Activated CD8-positive, alpha-beta memory T cell treated with anti-CD3 and anti-CD28 coated beads, Interleukin-2, amount 50 U/mL, for 1 hour (primary cell): ENCODE measurements around the gene PLD4.

Experiments used
- DNase-seq: peaks from one replicate; pipeline ENCODE4 v3.0.0-alpha.2; 2020; ENCODE audit errors: extremely low read depth

The PLD4 gene

GRCh38 chr14:104975481-104976197 is 51.0 kb downstream of the PLD4 start:
- no peak for DNase-seq

DNA sequence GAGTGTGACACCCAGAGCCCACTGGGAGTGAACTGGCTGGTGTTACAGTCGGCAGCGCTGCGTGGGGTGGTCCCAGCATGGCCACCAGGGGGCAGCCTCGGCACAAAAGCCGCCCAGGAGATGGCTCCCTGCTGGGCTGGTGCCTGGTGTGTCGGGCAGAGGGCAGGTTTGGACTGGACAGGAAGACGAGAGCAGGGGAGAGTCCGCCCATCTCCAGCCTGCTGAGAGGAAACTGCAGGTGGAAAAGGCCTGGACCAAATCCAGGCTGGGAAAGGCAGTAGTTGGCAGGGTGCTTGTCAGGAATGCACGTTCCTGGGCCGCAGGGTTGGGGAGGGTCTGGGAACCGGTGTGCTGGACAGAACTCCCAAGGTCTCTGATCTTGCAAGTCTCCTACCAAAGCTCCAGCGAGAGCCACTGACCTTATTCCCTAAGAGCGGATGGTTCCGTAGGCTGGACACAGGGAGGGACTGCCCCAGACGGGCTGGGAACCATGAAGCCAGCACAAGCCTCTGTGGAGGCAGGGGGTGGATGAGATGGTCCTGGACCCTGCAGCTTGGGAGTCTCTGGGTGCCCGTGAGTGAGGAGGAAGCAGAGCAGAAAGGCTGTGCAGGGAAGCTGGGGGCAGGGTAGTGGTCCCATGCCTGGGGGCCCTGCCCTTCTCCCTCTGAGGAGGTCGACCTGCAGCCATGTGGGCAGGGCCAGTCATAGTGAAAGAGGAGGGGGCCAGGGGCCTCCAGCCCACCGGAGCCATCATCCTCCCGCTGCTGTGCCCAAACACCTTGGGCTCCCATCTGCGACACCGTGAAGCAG is 51.7 kb downstream of the PLD4 start:
- DNase-seq = peak; percentile 55

DNA sequence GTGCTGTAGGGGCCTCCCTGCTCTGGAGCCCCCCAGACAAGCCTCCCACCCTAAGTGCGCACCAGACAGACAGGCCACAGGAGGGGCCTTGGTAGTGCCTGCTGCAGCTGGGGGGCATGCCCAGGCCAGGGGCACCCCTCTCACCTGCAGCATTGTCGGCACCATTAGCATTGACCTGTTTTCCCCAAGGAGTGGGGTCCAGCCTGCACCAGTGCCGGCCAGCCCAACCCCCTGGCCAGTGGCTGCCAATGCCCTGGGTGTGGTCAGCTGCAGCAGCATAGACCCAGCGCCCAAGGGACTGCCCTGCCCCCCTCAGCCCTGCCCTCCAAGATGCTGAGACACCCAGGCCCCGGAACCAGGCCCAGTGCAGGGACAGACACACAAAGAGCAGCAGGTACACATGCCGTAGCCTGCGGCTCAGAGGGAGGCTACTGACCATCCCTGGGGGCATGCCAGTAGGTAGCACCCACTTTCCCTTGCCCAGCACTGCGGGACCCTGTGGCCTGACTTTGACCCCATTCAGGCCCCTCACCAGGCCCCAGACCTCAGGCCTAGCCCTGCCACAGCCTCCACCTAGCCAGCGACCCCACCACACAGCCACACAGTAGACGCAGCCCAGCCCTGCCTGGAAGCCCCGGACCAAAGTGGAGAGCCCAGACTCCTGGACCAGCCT is 52.5 kb downstream of the PLD4 start:
- no peak for DNase-seq

DNA sequence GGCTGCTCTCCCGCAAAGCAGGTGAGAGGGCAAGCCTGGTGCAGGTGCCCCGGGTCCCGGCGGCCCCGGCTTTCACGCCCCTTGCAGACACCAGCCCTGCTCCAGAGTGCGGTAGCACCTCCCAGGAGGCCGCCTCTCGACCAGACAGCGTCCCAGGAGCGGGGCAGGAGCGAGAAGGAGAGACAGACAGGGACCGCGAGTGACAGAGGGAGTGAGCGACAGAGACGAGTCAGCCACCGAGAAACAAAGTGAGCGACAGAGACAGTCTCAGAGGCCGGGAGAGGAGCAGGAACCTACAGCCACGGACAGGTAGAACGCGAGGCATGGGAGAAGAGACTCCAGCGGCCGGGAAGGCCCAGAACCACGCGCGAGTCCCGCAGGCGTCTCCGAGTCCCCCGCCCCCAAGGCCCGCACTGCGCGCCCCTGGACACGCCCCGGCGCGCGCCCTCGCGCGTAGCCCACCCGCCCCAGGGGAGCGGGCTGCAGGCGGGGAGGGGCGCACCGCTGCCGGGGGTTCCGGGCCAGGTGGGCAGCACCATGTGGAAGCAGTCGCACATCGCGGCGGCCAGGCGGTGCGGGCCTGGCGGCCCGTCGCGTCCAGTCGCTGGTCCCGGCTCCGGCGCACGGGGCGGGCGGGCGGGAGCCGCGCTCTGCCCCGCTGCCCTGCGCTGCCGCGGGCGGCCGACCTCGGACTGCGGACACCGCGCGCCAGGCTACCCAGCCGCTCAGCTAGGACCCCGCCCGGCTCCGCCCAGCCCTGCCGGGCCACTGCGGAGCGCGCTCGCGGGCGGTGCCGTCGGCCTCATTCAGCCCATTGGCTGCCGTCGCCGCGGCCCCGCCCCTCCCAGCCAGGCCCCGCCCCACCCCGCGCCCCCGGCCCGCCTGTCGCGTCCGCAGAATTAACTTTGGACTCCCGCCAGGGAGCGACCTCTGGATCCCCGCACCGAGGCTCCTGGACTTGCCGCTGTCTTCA is 53.3 kb downstream of the PLD4 start, which contains the start of gene AHNAK2:
AHNAK2 (minus strand) TSS at position 694 of the 973 bp plus-strand sequence; CDS start at position 557, 137 bp downstream.
- no peak for DNase-seq

DNA sequence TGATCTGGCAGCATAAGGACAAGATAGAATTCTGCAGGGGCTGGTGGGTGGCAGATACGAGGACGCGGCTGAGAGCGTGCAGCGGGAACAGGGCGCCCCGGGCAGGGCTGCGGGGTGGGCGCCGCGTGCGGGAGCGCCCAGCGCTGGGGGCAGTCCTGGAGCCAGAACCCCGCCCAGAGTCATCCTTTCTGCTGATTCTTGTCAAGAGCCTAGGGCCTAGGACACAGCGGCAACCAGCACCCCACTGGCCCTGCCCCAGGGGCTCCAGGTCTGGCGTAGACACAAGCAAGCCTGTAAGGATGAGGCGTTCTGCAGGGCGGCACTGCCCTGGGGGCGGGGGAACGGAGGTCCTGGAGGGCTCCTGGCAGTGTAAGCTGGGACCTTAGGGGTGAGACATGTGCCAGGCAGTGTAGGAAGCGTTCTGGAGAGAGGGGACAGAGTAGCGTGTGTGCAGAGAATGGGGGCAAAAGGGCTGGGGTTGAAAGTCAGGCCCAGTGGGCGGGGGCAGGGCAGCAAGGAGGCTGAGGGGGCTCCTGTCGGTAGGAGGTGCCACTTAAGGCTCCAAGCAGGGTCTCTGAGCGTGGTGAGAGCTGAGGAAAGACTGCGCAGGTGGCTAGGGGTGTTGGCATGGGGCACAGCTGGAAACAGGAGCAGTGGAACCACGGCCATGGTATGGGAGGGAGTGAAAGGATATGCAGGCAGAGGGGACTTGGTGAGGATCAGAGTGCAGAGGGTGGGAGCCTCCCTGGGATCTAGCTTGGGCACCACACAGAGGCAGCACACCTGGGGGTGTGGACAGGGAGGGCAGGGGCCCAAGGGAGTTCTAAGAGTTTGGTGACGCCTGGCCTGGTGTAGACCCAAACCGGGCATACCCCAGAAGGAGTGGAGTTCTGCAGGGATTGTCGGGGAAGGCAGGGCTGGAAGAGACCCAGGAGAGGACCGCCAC is 54.3 kb downstream of the PLD4 start:
- no peak for DNase-seq

DNA sequence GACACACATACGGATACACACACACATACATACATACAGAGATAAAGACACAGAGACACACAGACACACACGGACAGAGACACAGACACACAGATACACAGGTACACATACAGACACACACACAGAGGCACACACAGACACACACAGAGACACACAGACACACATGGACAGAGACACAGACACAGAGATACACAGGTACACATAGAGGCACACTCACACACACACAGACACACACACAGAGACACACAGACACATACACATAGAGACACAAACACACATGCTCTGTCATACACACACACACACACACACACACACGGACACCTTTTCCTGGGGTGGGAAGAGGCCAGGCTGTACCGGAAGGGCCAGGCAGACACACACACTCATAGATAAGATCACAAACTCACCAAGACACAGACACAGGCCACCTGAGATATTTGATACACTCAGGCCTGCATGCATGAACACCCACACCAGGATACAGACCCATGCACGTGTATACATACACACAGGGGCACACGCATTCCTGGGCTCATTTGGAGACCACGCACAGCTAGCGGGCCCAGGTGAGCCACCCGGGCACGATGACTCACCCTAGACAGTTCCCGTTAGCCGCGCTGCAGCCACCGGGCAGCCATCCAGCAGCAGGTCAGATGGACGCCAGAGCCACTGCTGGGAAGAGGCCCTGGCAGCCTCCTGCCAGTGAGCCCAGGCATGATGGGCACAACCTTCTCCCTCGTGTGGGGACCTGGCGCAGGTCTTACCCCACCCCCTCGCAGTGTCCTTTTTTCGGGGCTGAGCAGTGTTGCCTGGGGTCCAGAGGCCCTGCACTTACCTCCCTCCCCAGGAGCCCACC is 55.3 kb downstream of the PLD4 start:
- no peak for DNase-seq

- no peak for DNase-seq
Measured at GRCh38 chr14:104980611-104981531, 56.2 kb downstream of the PLD4 start.

- no peak for DNase-seq
Measured at GRCh38 chr14:104981699-104982541, 57.2 kb downstream of the PLD4 start.

DNA sequence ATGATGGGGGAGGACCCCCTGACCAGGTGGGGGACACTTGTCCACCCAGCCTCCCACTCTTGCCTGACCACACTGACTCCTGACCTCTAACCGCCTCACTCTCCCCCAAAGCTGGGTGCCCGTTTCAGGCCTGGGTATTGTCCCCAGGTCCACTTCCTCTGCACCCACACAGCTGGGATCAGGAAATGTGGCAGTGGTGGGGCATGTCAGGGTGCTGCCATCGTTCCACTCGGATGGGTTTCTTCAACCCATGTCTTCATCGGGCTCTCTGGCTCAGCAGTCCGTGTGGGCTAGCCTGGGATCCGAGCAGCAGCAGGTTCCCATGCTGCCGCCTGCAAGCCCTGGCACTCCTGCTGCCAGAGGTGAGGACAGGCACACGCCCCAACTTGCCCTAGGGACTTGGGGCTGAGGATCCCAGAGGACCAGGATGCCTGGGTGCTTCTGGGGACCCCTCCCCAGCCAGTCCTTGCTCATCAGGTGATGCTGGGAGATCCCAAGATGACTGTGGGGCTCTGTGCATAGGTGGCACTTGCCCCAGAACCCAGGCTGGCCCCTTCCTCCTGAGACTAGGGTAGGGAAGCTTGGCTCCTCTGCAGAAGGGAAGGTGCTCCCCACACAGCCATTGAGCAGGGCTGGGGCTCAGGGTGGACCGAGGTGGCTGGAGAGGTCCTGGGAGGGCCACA is 58.0 kb downstream of the PLD4 start:
- DNase-seq = no peak
